Suprapubic skin (tissue), 4 donors: ENCODE measurements around the gene RGS7.

ENCODE experiments used
- EP300 ChIP-seq: sonication (generic); formaldehyde crosslinking; IDR thresholded peaks from one replicate; pipeline ENCODE4 v1.6.1; 2017; ENCODE audit warnings: antibody characterized with exemption
- POLR2A ChIP-seq, 2 donors: fragments of 450-650 bp; IDR thresholded peaks; one replicate each; pipeline ENCODE4 v1.6.1; 2017; ENCODE audit warnings: antibody characterized with exemption in 2 of 2, mild to moderate bottlenecking in 2 of 2, moderate library complexity in 2 of 2
- POLR2AphosphoS5 ChIP-seq, 3 donors: sonication (generic); formaldehyde crosslinking; IDR thresholded peaks; one replicate each; pipeline ENCODE4 v1.6.1; 2017; ENCODE audit warnings: antibody characterized with exemption in 3 of 3
- TF ChIP-seq, protein P1 (sequence below), 2 donors: fragments of 200-600 bp in 1 of 2; fragments of 450-650 bp in 1 of 2; sonication (generic) in 1 of 2; IDR thresholded peaks; one replicate each; pipeline ENCODE4 v1.5.1; 2016 to 2019; ENCODE audit warnings: antibody characterized with exemption in 2 of 2, mild to moderate bottlenecking in 1 of 2, moderate library complexity in 1 of 2

DNA sequence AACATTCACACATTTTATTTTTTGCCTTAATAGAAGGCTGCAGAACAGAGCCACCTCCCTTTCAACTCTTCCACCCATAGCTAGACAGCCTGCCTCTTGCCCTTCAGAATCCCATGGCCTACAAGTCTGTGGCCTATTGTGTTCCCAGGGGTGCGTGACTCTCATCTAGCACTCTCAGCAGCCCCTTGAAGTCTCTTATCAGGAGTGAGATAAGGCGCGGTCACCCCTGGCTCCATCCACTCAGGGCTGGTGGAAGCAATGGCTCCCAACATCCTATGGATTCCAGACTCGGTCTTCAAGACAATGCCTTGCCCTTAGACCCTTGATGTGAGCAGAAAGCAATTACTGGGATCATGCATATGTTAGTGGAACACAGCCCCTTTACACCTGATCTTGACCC, 480.9 kb downstream of the RGS7 start:
- TF ChIP-seq, protein P1, sequence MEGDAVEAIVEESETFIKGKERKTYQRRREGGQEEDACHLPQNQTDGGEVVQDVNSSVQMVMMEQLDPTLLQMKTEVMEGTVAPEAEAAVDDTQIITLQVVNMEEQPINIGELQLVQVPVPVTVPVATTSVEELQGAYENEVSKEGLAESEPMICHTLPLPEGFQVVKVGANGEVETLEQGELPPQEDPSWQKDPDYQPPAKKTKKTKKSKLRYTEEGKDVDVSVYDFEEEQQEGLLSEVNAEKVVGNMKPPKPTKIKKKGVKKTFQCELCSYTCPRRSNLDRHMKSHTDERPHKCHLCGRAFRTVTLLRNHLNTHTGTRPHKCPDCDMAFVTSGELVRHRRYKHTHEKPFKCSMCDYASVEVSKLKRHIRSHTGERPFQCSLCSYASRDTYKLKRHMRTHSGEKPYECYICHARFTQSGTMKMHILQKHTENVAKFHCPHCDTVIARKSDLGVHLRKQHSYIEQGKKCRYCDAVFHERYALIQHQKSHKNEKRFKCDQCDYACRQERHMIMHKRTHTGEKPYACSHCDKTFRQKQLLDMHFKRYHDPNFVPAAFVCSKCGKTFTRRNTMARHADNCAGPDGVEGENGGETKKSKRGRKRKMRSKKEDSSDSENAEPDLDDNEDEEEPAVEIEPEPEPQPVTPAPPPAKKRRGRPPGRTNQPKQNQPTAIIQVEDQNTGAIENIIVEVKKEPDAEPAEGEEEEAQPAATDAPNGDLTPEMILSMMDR (IDR thresholded peaks at IDR 0.05): no peak
- TF ChIP-seq POLR2A (IDR thresholded peaks at IDR 0.05) (no peak), EP300 (no peak), POLR2AphosphoS5 (IDR thresholded peaks at IDR 0.05) (no peak)
